Stimulated activated CD8-positive, alpha-beta memory T cell treated with anti-CD3 and anti-CD28 coated beads, Interleukin-4, amount 100 ng/mL, for 24 hours (primary cell): ENCODE measurements around the gene KCNG2.

Experiments used
- DNase-seq: peaks from one replicate; pipeline ENCODE4 v3.0.0-alpha.2; 2020; ENCODE audit warnings: low read depth

The KCNG2 gene

GRCh38 chr18:79786304-79786703, 11.4 kb upstream of the KCNG2 start:
- DNase-seq = no peak

GRCh38 chr18:79786786-79787526, 10.8 kb upstream of the KCNG2 start:
- DNase-seq = no peak

GRCh38 chr18:79787527-79787864, 10.2 kb upstream of the KCNG2 start:
- no peak for DNase-seq

DNA sequence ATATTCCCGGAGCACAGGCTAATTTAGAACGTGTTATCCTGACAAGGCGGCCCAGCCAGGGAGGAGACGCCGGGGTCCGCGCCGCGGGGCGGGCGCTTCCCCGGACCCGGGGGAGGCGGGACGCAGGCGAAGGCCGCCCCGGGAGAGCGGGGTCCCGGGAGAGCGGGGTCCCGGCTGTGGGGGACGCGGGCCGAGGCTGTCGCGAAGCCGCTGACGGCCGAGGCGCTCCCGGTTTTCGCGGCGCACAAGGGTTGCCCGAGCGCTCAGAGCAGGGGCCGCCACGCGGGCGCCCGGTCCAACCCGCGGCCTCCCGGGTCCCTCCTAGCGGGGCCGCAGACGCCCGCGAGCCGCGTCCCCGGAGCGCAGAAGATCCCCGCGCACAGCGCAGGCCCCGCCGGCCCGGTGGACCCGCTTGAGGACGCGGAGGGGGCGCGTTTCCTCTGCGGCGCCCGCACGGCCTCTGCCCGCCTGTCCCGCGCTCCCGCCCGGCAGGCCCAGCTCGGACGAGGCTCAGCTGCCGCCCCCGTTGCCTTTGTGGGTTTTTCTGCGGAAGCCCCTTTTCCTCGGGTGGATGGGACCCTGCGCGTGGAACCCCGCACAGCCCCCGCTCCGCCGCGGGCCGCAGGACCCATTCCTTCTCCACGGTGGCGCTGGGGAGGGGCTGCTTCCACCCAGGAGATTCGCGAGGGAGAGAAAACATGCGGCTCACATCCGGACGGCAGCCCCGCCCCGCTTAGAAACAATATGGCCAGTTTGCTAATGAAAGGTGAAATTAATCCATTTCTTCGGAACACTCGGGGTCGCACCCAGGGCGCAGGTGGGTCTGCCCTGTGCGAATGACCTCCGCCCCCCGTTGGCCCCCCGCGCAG, 9.6 kb upstream of the KCNG2 start:
- no peak for DNase-seq

DNA sequence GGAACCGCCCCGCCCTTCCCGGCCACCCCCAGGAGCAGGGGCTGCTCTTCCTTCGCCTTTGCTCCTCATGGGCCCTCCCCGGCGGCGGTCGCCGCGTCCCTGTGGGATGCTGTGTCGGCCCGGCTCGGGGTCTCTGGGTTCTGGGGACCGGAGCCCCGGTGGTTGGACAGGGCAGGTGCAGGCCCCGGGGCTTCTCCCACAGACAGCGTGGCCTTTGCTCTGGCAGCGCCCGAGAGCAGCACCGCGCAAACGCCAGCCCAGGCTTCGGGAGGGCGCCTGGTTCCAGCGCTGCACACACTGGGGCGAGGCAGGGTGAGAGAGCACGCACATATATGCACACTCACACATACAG, 9.0 kb upstream of the KCNG2 start:
- DNase-seq = no peak

DNA sequence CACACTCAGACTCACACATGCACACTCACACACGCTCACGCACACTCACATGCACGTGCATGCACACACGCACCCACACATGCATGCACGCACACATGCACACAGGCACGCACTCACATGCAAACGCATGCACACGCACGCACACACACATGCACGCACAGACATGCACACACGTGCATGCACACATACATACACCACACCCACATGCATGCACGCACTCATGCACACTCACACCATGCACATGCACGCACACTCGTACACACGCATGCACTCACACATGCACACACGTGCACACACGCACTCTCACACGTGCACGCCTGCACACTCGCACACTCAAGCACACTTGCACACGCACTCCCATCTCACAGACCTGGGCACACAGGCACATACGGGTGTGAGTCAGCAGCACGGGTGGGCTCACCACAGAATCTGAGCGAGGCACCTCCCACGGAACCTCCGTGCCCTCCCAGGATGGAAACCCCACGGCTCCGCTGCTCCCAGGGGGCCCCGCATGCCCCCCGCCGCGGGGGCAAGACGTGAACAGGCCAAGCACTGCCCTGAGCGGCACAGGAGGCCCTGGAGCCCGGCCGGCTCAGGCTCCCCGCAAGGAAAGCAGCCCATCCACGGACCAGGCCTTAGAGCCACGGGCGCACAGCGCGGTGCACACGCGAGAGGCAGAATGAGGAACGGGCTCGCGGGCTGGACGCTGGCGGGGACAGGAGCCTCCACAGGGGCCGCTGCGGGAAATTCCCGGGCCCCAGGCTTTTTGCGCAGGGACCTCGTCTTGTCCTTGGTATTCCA, 8.4 kb upstream of the KCNG2 start:
- no peak for DNase-seq

DNA sequence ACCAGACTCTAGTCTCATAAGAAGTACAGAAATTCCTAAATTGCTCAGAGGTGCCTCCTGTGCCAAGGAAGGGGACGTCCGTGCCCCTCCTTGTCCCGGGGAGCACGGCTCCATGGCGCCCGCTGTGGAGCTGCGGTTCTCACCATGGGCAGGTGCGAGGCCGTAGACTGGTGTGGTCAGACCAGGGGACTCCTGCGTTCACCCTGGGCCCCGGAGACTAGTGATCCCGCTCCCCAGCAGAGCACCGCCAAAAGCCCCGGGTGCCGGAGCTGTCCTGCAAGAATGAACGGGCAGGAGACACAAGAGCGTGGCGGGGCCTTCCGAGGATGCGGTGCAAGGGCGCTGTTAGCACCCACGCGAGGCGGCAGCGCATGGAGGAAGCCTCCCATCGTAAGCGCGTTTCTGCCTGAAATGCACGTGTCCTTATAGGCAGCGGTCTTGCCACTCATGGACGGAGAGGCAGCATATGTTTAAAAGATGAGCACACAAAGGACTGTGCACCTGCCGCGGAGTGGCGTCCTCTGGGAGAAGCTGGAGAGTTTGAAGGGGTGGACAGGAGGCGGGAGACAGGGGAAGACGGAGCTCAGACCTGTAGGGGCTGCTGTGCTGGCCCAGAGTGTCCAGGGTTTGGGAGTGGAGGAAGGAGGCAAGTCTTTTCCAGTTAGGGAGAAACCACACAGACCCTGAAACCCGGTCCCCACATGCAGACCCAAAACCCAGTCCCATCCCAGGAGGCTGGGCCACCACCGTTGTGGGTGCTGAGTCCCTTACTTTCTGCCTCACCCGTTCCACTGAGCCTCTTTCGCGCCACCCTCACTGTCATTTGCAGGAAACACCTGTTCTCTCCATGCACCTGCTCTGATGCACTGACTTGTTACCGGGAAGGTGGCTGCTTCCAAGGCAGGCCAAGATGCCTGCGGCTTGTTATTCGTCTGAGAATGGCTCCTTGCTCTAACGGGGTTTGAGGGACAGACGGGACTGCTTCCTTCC, 7.5 kb upstream of the KCNG2 start:
- no peak for DNase-seq

DNA sequence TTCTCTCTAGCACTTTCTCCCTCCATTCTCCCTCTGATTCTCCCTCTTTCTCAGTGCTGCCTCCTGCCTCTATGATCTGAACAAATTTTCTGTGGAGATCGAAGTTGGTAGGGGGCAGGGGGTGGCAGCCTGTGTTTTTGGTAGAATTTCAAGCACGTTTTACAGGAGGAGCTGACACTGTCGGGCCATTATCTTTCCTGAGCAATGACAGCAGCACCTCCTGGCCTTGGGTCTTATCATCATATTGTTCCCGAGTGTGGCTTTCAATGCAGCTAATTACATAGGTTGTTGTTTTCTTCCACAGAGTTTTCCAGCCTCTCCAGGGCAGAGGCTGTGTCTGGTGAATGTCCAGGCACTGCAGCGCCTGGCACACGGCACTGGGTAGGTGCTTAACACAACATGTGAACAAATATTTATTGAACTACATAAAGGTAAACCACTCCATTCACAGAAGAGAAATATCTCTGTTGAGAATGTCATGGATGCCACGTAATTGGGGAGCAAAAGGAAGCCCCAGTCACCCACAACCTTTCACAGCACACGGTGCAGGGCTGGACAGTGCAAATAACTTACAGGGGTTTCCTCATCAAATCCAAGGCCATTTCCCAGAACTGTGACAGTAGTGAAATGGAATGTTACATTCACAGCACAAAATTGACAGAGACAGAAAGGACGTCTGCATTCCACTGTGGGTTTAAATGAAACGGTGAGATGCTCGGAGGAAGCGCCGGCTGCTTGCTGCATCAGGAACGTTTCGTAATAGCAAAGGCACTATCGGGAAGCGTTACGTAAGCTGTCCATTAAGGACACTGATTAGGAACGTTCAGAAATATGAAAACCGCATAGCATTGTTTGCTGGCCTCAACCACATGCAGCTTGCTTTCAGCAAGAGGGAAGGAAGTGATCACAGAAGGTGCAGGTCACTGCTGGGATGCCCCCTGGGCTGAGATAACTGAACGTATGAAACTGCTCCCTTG, 6.5 kb upstream of the KCNG2 start:
- DNase-seq = no peak

GRCh38 chr18:79792096-79792987, 5.4 kb upstream of the KCNG2 start:
- no peak for DNase-seq

DNA sequence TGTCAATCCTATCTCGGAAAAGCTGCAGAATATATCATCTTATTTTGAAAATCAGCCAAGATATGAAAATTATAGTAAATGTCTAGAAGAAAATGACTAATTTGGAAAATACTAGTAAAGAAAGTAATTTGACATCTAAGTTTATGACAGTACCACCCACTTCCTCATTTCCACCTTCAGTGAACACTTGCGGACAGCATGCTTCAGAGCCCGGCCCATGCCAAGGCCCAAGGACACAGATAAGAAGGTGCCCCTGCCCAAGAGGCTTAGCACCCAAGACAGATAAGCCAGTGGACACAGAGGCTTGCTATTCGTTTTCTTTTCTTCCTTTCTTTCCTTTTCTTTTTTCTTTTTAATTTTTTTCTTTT, 4.8 kb upstream of the KCNG2 start:
- DNase-seq = no peak

GRCh38 chr18:79794846-79795245, 2.9 kb upstream of the KCNG2 start:
- DNase-seq = no peak

DNA sequence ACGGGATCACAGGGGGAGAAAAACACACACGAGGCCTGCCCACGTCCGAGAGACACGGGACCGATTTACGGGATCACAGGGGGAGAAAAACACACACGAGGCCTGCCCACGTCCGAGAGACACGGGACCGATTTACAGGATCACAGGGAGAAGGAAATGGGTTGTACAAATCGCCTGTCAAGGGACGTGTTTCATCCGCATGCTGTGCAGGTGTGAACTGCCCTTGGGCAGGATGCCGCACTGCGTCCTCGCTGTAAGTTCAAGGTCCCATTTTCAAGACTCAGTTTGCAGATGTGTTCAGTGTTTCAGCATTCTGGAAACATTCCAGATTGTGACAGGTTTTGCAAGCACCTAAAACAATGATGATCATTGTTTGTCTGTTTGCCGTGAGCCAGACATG, 2.3 kb upstream of the KCNG2 start:
- DNase-seq = no peak

- DNase-seq = no peak
Observed at GRCh38 chr18:79796016-79796415, 1.7 kb upstream of the KCNG2 start.

DNA sequence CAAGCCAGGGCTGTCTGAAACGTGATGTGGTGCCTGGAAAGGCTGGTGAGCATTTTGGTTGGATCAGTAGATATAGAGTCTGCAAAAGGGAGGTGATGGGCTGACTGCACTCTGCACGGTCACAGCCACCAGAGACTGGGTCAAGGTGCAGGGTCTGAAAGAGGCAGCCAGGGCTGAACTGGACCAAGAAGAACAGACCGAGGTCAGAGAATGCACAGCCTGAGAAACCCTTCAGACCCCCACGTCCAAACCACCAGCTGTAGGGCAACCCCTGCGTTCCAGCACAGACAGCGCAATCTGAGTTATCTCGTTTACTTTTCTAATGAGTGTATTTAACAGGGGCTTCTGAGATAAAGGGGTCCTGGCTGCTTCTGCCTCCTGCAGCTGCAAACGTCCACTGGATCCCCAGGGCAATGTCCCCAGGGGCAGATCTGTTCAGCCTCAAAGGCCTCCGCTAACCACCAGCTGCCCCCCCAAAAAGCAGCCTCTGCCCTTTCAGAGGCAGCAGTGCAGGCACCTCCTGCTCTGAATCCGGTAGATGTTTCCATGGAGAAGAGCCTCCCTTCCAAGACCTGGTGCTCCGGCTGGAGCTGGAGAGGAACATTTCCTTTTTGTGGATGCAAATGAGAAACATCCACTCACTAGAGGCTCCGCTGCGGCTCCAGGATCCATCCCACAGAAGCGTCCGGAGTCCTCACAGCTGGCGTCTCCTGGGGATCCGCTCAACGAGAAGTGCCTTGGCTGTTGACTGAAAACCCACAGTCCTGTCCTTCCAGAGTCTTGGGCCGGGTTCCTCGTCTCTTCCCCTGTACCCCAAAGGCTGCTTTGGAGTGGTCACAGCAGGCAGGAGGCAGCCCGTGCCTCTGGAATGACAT, 970 bp upstream of the KCNG2 start:
- no peak for DNase-seq

DNA sequence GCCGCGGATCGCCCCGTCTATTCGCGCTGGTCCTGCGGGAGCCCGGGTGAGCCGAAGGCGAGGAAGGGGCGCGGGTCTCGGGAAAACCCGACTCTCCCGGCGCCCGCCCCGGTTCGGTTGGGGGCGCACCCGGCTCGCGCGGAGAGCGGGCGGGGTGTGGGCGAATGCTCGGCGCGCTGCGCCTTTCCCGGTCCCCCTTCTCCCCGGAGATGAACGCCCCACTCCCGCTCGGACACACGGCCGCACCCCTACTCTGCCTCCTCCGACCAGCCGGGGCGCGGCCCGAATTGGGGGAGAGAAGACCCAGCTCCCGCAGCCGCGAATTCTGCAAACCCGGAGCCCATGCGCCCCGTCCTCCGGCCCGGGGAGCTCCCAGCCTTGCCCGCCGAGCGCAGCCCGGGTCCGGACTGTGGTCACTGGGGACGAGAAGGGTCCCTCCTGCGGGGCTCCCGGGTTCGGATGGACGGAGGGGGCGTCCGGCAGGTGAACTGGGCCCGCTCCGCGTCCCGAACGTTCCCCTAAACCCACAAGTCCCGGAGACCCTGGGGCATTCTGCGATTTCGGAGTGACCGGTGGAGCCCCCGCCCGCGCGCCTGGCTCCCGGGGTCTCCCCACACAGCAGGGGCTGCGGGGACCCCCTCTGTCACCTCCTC, 734 bp downstream of the KCNG2 start:
- no peak for DNase-seq

- DNase-seq = no peak
Observed at GRCh38 chr18:79798999-79799370, 1.2 kb downstream of the KCNG2 start.

DNA sequence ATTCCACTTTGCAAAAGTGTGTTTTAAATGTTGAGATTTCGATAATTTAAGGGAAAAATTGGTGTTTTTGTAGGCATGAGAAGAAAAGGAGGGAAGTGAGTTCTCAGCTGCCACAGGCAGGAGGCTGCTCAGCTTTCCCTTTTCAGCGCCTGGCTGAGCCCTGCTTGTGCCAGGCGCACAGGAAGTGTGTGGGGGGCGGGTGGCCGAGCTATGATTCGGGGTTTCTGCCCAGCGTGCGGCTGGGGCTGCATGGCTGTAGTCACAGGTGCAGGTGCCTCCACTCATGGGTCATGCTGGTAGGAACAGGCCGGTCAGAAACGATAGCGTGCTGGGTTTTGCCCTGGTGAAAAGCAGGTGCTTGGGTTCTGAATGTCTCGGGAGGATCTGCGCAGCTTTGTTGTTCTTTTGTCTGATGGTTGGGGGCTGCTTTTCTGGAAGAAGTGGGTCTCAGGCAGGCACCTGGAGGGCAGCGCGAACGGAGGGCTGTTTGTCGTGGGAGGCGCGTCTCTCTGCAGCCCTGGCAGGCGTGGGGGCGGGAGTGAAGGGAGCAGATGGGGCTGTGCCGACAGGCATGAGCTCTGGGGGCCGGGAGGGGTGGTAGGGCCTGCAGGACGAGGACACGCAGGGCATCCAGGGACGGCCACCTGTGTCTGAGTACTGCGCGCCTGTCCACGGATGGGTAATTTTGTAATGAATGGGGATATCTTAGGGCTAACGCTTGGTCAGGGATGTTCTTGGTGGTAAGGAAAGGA, 2.1 kb downstream of the KCNG2 start:
- DNase-seq = no peak
